Liver (tissue), 9 donors: Measurements from ENCODE around the gene JAZF1. TPM values are rescaled to one million over a fixed set of nuclear protein-coding genes. Genes with fewer than 3 reads are reported as not detected.

Source experiments
- DNase-seq: peaks from one replicate; pipeline ENCODE4 v3.0.0-alpha.2; 2017; ENCODE audit warnings: low spot score
- H3K27ac ChIP-seq, 2 donors: one replicate each; pipeline ENCODE4 v1.7.0; 2013; ENCODE audit warnings: inconsistent platforms in 2 of 2, low read length in 2 of 2, control low read depth in 1 of 2, low read depth in 1 of 2, mild to moderate bottlenecking in 1 of 2
- H3K27me3 ChIP-seq, 4 donors: one replicate each; pipeline versions ENCODE4 v1.6.1 to v1.7.0; 2013; ENCODE audit warnings: low read length in 3 of 4, inconsistent platforms in 1 of 4, mild to moderate bottlenecking in 1 of 4, moderate library complexity in 1 of 4; ENCODE audit not compliant: control insufficient read depth in 4 of 4, insufficient read depth in 4 of 4
- H3K36me3 ChIP-seq, 4 donors: one replicate each; pipeline versions ENCODE4 v1.6.1 to v1.7.0; 2013; ENCODE audit warnings: low read length in 3 of 4, mild to moderate bottlenecking in 3 of 4, low read depth in 1 of 4, moderate library complexity in 1 of 4; ENCODE audit not compliant: control insufficient read depth in 4 of 4, insufficient read depth in 3 of 4
- H3K4me1 ChIP-seq, 4 donors: one replicate each; pipeline versions ENCODE4 v1.6.1 to v1.7.0; 2013; ENCODE audit warnings: low read length in 3 of 4, mild to moderate bottlenecking in 3 of 4, moderate library complexity in 1 of 4; ENCODE audit not compliant: control insufficient read depth in 4 of 4, insufficient read depth in 4 of 4
- H3K4me3 ChIP-seq, 3 donors: one replicate each; pipeline versions ENCODE4 v1.6.1 to v1.7.0; 2013; ENCODE audit warnings: low read length in 3 of 3, control low read depth in 1 of 3, low read depth in 1 of 3, mild to moderate bottlenecking in 1 of 3
- H3K9ac ChIP-seq, 2 donors: one replicate each; pipeline ENCODE4 v1.7.0; 2013; ENCODE audit warnings: low read length in 2 of 2, mild to moderate bottlenecking in 2 of 2, moderate library complexity in 2 of 2, control low read depth in 1 of 2, low read depth in 1 of 2
- H3K9me3 ChIP-seq, 4 donors: one replicate each; pipeline versions ENCODE4 v1.6.1 to v1.7.0; 2013; ENCODE audit warnings: low read length in 3 of 4; ENCODE audit not compliant: control insufficient read depth in 4 of 4
- ATF3 ChIP-seq: IDR thresholded peaks from 2 replicates; pipeline ENCODE4 v1.6.1; 2016; ENCODE audit warnings: antibody characterized with exemption
- CTCF ChIP-seq: fragments of 150-350 bp; IDR thresholded peaks from 2 replicates; pipeline ENCODE4 v1.5.1; 2017; ENCODE audit warnings: improper control_type of control experiment, low read depth, low read length; ENCODE audit not compliant: missing input control
- EGR1 ChIP-seq, 2 donors: IDR thresholded peaks; 2 replicates each; pipeline ENCODE4 v1.6.1; 2016 to 2018; ENCODE audit warnings: antibody characterized with exemption in 2 of 2, low read depth in 2 of 2
- FOXA1 ChIP-seq: IDR thresholded peaks from 2 replicates; pipeline ENCODE4 v1.6.1; 2016; ENCODE audit warnings: antibody characterized with exemption
- FOXA2 ChIP-seq: IDR thresholded peaks from 2 replicates; pipeline ENCODE4 v1.6.1; 2016; ENCODE audit warnings: antibody characterized with exemption
- GABPA ChIP-seq, 2 donors: IDR thresholded peaks in 1 of 2; conservative IDR thresholded peaks in 1 of 2; 2 replicates each; pipeline ENCODE4 v1.6.1; 2016; ENCODE audit warnings: antibody characterized with exemption in 2 of 2, mild to moderate bottlenecking in 1 of 2, moderate library complexity in 1 of 2
- HNF4A ChIP-seq, 2 donors: conservative IDR thresholded peaks; 2 replicates each; pipeline ENCODE4 v1.6.1; 2016; ENCODE audit warnings: antibody characterized with exemption in 2 of 2, mild to moderate bottlenecking in 2 of 2
- HNF4G ChIP-seq: IDR thresholded peaks from 2 replicates; pipeline ENCODE4 v1.6.1; 2016; ENCODE audit warnings: antibody characterized with exemption
- JUND ChIP-seq, 2 donors: IDR thresholded peaks; 2 replicates each; pipeline ENCODE4 v1.6.1; 2016; ENCODE audit warnings: antibody characterized with exemption in 2 of 2
- NR2F2 ChIP-seq: IDR thresholded peaks from 2 replicates; pipeline ENCODE4 v1.6.1; 2016; ENCODE audit warnings: antibody characterized with exemption
- RAD21 ChIP-seq, 2 donors: IDR thresholded peaks; 2 replicates each; pipeline ENCODE4 v1.6.1; 2016; ENCODE audit warnings: antibody characterized with exemption in 2 of 2, mild to moderate bottlenecking in 2 of 2
- REST ChIP-seq: IDR thresholded peaks from 2 replicates; pipeline ENCODE4 v1.6.1; 2016; ENCODE audit warnings: antibody characterized with exemption, mild to moderate bottlenecking
- RXRA ChIP-seq, 2 donors: IDR thresholded peaks; 2 replicates each; pipeline ENCODE4 v1.6.1; 2017 to 2018; ENCODE audit warnings: antibody characterized with exemption in 2 of 2, mild to moderate bottlenecking in 1 of 2
- SP1 ChIP-seq: IDR thresholded peaks from 2 replicates; pipeline ENCODE4 v1.6.1; 2018; ENCODE audit warnings: antibody characterized with exemption, mild to moderate bottlenecking
- TAF1 ChIP-seq: conservative IDR thresholded peaks from 2 replicates; pipeline ENCODE4 v1.6.1; 2016; ENCODE audit warnings: antibody characterized with exemption, mild to moderate bottlenecking
- YY1 ChIP-seq: IDR thresholded peaks from 2 replicates; pipeline ENCODE4 v1.6.1; 2016; ENCODE audit warnings: antibody characterized with exemption, mild to moderate bottlenecking
- WGBS: extraction: QIAGEN DNeasy Blood & Tissue Kit; methylation state at CpG from one replicate; pipeline ENCODE4 v1.1.7; 2013; 5-methylcytosine and 5-hydroxymethylcytosine counted together
- polyA plus RNA-seq, 2 donors: library from polyadenylated mRNA; stranded (reverse) in 1 of 2; unstranded in 1 of 2; fragments of 200-250 nt in 1 of 2; fragments of >200 nt in 1 of 2; fragmentation: Nextera tagmentation in 1 of 2; extraction: Ambion mirVana in 1 of 2; gene quantifications; one replicate each; pipeline versions ENCODE4 v1.2.1 to v1.2.3, GENCODE V29; 2013 to 2015
- total RNA-seq, 2 donors: library from RNA; depleted of rRNA; stranded (reverse); fragments of >200 nt; gene quantifications; one replicate each; pipeline ENCODE4 v1.2.3, GENCODE V29; 2014
- TF ChIP-seq, protein P1 (sequence below): IDR thresholded peaks from 2 replicates; pipeline ENCODE4 v1.6.1; 2016; ENCODE audit warnings: antibody characterized with exemption
- TF ChIP-seq, protein P2 (sequence below): IDR thresholded peaks from 2 replicates; pipeline ENCODE4 v1.6.1; 2016; ENCODE audit warnings: antibody characterized with exemption
- donor health status: healthy.
- donor health status: healthy.
- donor health status: healthy.
- donor health status: healthy.
- donor health status: healthy.

The JAZF1 gene
- total and polyA plus RNA-seq, 4 donors = 2.7 to 17.8 (median 4.0) TPM

GRCh38 chr7:27839099-27839498, 341.5 kb downstream of the JAZF1 start:
- Histone ChIP-seq H3K9me3 (no peaks in the 10 kb centered on the region), H3K4me1 (no peaks in the 10 kb centered on the region), H3K4me3 (no peak overlapping the region), H3K27me3 (no peaks in the 10 kb centered on the region), H3K9ac (no peak overlapping the region), H3K36me3 (no peaks in the 10 kb centered on the region), H3K27ac (no peak overlapping the region)
- DNase-seq = no peak
- TF ChIP-seq, protein P1, sequence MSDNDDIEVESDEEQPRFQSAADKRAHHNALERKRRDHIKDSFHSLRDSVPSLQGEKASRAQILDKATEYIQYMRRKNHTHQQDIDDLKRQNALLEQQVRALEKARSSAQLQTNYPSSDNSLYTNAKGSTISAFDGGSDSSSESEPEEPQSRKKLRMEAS = no peak
- TF ChIP-seq YY1 (no peak), GABPA (IDR thresholded peaks at IDR 0.05 in 1 of 2, conservative IDR thresholded peaks at IDR 0.05 in 1 of 2) (no peak), FOXA1 (no peak), TAF1 (no peak), ATF3 (no peak), JUND (IDR thresholded peaks at IDR 0.05) (no peak), RXRA (IDR thresholded peaks at IDR 0.05) (no peak), CTCF (no peak), EGR1 (IDR thresholded peaks at IDR 0.05; ENCODE audit: low read depth in 2 of 2) (no peak), HNF4G (no peak), RAD21 (IDR thresholded peaks at IDR 0.05) (no peak), SP1 (no peak), HNF4A (conservative IDR thresholded peaks at IDR 0.05) (no peak), NR2F2 (no peak), REST (no peak), FOXA2 (no peak)
- TF ChIP-seq, protein P2, sequence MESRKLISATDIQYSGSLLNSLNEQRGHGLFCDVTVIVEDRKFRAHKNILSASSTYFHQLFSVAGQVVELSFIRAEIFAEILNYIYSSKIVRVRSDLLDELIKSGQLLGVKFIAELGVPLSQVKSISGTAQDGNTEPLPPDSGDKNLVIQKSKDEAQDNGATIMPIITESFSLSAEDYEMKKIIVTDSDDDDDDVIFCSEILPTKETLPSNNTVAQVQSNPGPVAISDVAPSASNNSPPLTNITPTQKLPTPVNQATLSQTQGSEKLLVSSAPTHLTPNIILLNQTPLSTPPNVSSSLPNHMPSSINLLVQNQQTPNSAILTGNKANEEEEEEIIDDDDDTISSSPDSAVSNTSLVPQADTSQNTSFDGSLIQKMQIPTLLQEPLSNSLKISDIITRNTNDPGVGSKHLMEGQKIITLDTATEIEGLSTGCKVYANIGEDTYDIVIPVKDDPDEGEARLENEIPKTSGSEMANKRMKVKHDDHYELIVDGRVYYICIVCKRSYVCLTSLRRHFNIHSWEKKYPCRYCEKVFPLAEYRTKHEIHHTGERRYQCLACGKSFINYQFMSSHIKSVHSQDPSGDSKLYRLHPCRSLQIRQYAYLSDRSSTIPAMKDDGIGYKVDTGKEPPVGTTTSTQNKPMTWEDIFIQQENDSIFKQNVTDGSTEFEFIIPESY = no peak
- WGBS = 96% methylated on average over 10 of the region's 10 CpGs
